PC-9 (cell line): Measurements from ENCODE around the gene SIK2.

Experiments used
- CTCF ChIP-seq: fragments of 200-600 bp; sonication (generic); conservative IDR thresholded peaks from 2 replicates; pipeline ENCODE4 v1.6.1; 2017; ENCODE audit warnings: mixed run types, antibody characterized with exemption, mild to moderate bottlenecking, moderate library complexity
- EZH2 ChIP-seq: fragments of 200-600 bp; sonication (generic); IDR thresholded peaks from 2 replicates; pipeline ENCODE4 v1.8.0; 2017; ENCODE audit warnings: antibody characterized with exemption, low read depth

DNA sequence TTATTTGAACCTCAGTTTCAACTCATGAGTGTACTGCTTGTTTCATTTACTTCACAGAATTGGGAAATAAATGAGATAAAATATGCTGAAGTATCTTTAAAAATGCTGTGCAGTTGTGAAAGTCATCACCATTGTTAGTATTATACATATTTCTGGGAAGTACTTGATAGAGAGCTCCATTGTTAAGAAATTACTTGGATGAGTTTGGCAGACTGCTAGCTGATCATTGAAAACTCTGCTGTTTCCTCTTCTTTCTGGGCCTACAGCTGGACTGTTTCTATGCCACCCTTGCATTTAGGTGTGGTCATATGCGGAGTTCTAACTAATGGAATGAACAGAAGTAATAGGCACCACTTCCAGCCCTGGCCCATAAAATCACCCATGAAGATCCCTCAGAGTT, 10.0 kb downstream of the SIK2 start:
- TF ChIP-seq CTCF (no peak), EZH2 (no peak)
